SK-N-SH treated with all-trans-retinoic acid at 6 μM for 48 hours (cell line): ENCODE measurements around the gene TIMM10.
A peak's percentile ranks its signal among the peaks of the same experiment; 100 is the strongest.
"Not testable (repeated sequence)": the region's sequence is repeated elsewhere in the genome, so short reads cannot be mapped to it uniquely, and the experiment has no call there.

Experiments
- ATAC-seq: fragments of 200-7000 bp; cut with Tn5 transposase; 3 replicates; pipeline ENCODE4 v1.9.1; 2020; ENCODE audit warnings: mild to moderate bottlenecking, moderate library complexity
- ARNTL ChIP-seq: fragments of 450-650 bp; formaldehyde crosslinking; IDR thresholded peaks from 2 replicates; pipeline ENCODE4 v1.5.0; 2020; ENCODE audit warnings: low read depth, mild to moderate bottlenecking, moderate library complexity, borderline replicate concordance
- BACH2 ChIP-seq: fragments of 250-450 bp; sonication (Bioruptor Pico); IDR thresholded peaks from 2 replicates; pipeline ENCODE4 v1.9.0; 2021; ENCODE audit warnings: mild to moderate bottlenecking, borderline replicate concordance
- CREB5 ChIP-seq: fragments of 250-450 bp; sonication (Bioruptor Pico); IDR thresholded peaks from 2 replicates; pipeline ENCODE4 v1.5.1; 2020; ENCODE audit warnings: low read depth, mild to moderate bottlenecking, moderate library complexity
- CSDC2 ChIP-seq: fragments of 250-450 bp; sonication (Bioruptor Pico); IDR thresholded peaks from 2 replicates; pipeline ENCODE4 v1.5.0; 2020; ENCODE audit warnings: mild to moderate bottlenecking, moderate library complexity
- ESRRG ChIP-seq: fragments of 250-450 bp; sonication (Bioruptor Pico); IDR thresholded peaks from 2 replicates; pipeline ENCODE4 v1.6.1; 2021; ENCODE audit warnings: mild to moderate bottlenecking
- GLIS3 ChIP-seq: fragments of 250-450 bp; sonication (Bioruptor Pico); IDR thresholded peaks from 2 replicates; pipeline ENCODE4 v1.5.0; 2020; ENCODE audit warnings: mild to moderate bottlenecking, moderate library complexity
- ISL1 ChIP-seq: fragments of 250-450 bp; sonication (Bioruptor Pico); IDR thresholded peaks from 2 replicates; pipeline ENCODE4 v2.1.2; 2022; ENCODE audit warnings: mild to moderate bottlenecking, moderate library complexity
- OSR1 ChIP-seq: fragments of 250-450 bp; sonication (Bioruptor Pico); IDR thresholded peaks from 2 replicates; pipeline ENCODE4 v1.8.0; 2022; ENCODE audit warnings: moderate library complexity, mild to moderate bottlenecking, inconsistent platforms
- PPARA ChIP-seq: fragments of 250-450 bp; sonication (Bioruptor Pico); IDR thresholded peaks from 2 replicates; pipeline ENCODE4 v1.5.0; 2020; ENCODE audit warnings: mild to moderate bottlenecking, borderline replicate concordance
- SNAI2 ChIP-seq: fragments of 250-450 bp; sonication (Bioruptor Pico); IDR thresholded peaks from 2 replicates; pipeline ENCODE4 v1.5.0; 2020; ENCODE audit warnings: mild to moderate bottlenecking, moderate library complexity
- TCF4 ChIP-seq: fragments of 250-450 bp; sonication (Bioruptor Pico); IDR thresholded peaks from 2 replicates; pipeline ENCODE4 v1.8.0; 2021; ENCODE audit warnings: mild to moderate bottlenecking, moderate library complexity, borderline replicate concordance
- ZC3H10 ChIP-seq: fragments of 250-450 bp; sonication (Bioruptor Pico); IDR thresholded peaks from 2 replicates; pipeline ENCODE4 v1.5.1; 2021; ENCODE audit warnings: mild to moderate bottlenecking, moderate library complexity
- ZFP3 ChIP-seq: fragments of 250-450 bp; sonication (Bioruptor Pico); IDR thresholded peaks from 2 replicates; pipeline ENCODE4 v1.5.0; 2020; ENCODE audit warnings: mild to moderate bottlenecking, moderate library complexity
- ZNF565 ChIP-seq: fragments of 450-650 bp; formaldehyde crosslinking; conservative IDR thresholded peaks from 2 replicates; pipeline ENCODE4 v1.5.0; 2020; ENCODE audit warnings: low read depth, mild to moderate bottlenecking, moderate library complexity
- ZNF8 ChIP-seq: fragments of 450-650 bp; formaldehyde crosslinking; IDR thresholded peaks from 2 replicates; pipeline ENCODE4 v1.5.0; 2020; ENCODE audit warnings: mild to moderate bottlenecking, moderate library complexity
- TF ChIP-seq, protein P1 (sequence below): fragments of 250-450 bp; sonication (Bioruptor Pico); IDR thresholded peaks from 2 replicates; pipeline ENCODE4 v1.8.0; 2020; ENCODE audit warnings: mild to moderate bottlenecking, moderate library complexity, borderline replicate concordance
- TF ChIP-seq, protein P2 (sequence below): fragments of 250-450 bp; sonication (Bioruptor Pico); IDR thresholded peaks from 2 replicates; pipeline ENCODE4 v1.5.1; 2021; ENCODE audit warnings: mild to moderate bottlenecking, moderate library complexity
- TF ChIP-seq, protein P3 (sequence below): fragments of 250-450 bp; sonication (Bioruptor Pico); IDR thresholded peaks from 2 replicates; pipeline ENCODE4 v1.8.0; 2021; ENCODE audit warnings: low read depth, mild to moderate bottlenecking, moderate library complexity, borderline replicate concordance

Gene TIMM10

DNA sequence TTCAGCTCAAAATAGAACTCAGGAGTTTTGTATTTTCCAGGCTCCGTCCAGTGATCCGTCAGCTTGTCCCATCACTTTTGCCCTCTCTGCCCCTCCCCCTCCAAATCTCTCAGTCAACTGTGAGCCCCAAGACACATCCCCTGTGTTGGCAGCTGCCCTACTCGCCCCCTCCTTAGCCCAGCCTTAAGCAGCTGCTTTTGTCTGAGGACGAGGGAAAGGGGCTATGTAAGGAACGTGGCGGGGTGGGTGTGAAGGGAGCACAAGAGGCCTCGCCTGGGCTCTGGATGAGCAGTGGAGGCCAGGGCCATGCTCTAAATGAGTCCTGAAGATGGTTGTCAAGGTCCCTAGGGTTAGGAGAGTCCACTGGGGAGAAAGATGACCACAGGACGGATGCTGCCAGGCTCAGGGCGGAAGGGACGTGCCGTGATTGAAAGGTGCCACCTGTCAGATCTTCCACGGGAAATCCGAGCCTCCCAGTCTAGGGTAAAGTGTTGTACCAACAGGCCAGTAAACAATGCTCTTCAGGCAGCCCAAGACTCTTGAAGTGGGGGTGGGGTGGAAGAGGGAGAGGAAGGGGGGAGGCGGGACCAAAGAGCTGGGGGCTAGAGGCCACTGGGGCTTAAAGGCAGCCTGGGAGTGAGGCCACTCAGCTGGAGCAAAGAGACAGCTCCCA lies 6.5 kb upstream of the TIMM10 start, which contains the start of gene SMTNL1:
SMTNL1 (plus strand) TSS at position 649 of the 673 bp plus-strand sequence. CDS start 5,048 bp downstream, outside the sequence.
- no peak for ATAC-seq
- TF ChIP-seq, protein P1, sequence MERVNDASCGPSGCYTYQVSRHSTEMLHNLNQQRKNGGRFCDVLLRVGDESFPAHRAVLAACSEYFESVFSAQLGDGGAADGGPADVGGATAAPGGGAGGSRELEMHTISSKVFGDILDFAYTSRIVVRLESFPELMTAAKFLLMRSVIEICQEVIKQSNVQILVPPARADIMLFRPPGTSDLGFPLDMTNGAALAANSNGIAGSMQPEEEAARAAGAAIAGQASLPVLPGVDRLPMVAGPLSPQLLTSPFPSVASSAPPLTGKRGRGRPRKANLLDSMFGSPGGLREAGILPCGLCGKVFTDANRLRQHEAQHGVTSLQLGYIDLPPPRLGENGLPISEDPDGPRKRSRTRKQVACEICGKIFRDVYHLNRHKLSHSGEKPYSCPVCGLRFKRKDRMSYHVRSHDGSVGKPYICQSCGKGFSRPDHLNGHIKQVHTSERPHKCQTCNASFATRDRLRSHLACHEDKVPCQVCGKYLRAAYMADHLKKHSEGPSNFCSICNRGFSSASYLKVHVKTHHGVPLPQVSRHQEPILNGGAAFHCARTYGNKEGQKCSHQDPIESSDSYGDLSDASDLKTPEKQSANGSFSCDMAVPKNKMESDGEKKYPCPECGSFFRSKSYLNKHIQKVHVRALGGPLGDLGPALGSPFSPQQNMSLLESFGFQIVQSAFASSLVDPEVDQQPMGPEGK, result no peak
- TF ChIP-seq ISL1, result no peak
- no peak for TF ChIP-seq ZNF565 (CRISPR knock-in tag)
- TF ChIP-seq ZNF8, result no peak
- TF ChIP-seq ARNTL (CRISPR knock-in tag), result no peak
- TF ChIP-seq SNAI2 (CRISPR knock-in tag), result no peak
- TF ChIP-seq BACH2, result no peak
- no peak for TF ChIP-seq OSR1
- no peak for TF ChIP-seq CSDC2 (CRISPR knock-in tag)
- TF ChIP-seq, protein P2, sequence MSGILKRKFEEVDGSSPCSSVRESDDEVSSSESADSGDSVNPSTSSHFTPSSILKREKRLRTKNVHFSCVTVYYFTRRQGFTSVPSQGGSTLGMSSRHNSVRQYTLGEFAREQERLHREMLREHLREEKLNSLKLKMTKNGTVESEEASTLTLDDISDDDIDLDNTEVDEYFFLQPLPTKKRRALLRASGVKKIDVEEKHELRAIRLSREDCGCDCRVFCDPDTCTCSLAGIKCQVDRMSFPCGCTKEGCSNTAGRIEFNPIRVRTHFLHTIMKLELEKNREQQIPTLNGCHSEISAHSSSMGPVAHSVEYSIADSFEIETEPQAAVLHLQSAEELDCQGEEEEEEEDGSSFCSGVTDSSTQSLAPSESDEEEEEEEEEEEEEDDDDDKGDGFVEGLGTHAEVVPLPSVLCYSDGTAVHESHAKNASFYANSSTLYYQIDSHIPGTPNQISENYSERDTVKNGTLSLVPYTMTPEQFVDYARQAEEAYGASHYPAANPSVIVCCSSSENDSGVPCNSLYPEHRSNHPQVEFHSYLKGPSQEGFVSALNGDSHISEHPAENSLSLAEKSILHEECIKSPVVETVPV (CRISPR knock-in tag), result no peak
- no peak for TF ChIP-seq ESRRG (CRISPR knock-in tag)

- ATAC-seq, result not testable (repeated sequence)
These were observed 3.9 kb upstream of the TIMM10 start for GRCh38 chr11:57534449-57534848.

GRCh38 chr11:57530215-57530595 lies 349 bp downstream of the TIMM10 start:
- TF ChIP-seq SNAI2 (CRISPR knock-in tag) (no peak), OSR1 (no peak), GLIS3 (no peak), BACH2 (no peak), ZNF8 (no peak)
- TF ChIP-seq, protein P1, result 0 out of 2 replicates have a peak, but pooled peaks have one; percentile 15
- TF ChIP-seq, protein P3, sequence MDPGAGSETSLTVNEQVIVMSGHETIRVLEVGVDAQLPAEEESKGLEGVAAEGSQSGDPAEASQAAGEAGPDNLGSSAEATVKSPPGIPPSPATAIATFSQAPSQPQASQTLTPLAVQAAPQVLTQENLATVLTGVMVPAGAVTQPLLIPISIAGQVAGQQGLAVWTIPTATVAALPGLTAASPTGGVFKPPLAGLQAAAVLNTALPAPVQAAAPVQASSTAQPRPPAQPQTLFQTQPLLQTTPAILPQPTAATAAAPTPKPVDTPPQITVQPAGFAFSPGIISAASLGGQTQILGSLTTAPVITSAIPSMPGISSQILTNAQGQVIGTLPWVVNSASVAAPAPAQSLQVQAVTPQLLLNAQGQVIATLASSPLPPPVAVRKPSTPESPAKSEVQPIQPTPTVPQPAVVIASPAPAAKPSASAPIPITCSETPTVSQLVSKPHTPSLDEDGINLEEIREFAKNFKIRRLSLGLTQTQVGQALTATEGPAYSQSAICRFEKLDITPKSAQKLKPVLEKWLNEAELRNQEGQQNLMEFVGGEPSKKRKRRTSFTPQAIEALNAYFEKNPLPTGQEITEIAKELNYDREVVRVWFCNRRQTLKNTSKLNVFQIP (CRISPR knock-in tag), result no peak
- ATAC-seq, result peak; percentile 48

GRCh38 chr11:57529012-57529411 lies 1.5 kb downstream of the TIMM10 start:
- TF ChIP-seq ZNF8 (no peak), ZC3H10 (CRISPR knock-in tag) (no peak), CREB5 (CRISPR knock-in tag) (no peak)
- no peak for ATAC-seq

DNA sequence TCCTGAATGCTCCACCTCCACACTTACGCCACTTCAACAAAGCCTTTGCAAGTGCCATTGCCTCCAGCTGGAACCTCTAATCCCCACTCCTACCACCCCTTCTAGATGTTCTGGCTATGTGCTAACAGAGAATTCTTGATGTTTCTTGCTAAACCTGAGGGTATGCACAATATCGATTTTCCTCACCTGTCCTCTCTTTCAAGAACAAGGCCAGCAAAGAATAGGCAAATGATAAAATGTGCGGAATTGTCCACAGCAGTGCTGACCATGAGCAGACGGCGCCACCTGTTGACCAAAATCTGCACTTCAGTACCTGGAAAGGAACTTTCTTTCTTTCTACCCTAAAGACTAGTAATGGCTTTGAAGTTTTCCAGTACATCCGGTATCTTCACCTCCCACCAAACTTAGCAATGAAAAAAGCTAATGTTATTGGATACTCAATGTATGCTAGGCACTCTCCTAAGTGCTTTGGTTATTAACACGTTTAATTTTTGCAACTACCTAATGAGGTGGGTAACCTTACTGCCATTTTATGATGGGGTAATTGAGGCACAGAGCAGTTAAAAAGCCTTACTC lies 3.4 kb downstream of the TIMM10 start:
- peak; percentile 39 for ATAC-seq
- TF ChIP-seq, protein P3 (CRISPR knock-in tag), result no peak
- TF ChIP-seq, protein P1, result no peak
- TF ChIP-seq BACH2 (no peak), TCF4 (CRISPR knock-in tag) (no peak), ZNF565 (CRISPR knock-in tag) (no peak), PPARA (CRISPR knock-in tag) (no peak), ZFP3 (CRISPR knock-in tag) (no peak), ZC3H10 (CRISPR knock-in tag) (no peak)
